ENCODE results near the gene PAPSS2.
"Not testable (repeated sequence)": the region's sequence is repeated elsewhere in the genome, so short reads cannot be mapped to it uniquely, and the experiment has no call there.

PAPSS2 gene

GRCh38 chr10:87642486-87642885 lies 17.2 kb upstream of the PAPSS2 start:
- DNase-seq (ENCODE audit: low read depth in 1 of 2, low spot score in 1 of 2) = no peak

- no peak for DNase-seq (ENCODE audit: low read depth in 1 of 2, low spot score in 1 of 2)
Observed at GRCh38 chr10:87642988-87643387, 16.7 kb upstream of the PAPSS2 start.

- no peak for DNase-seq (ENCODE audit: low read depth in 1 of 2, low spot score in 1 of 2)
Observed at GRCh38 chr10:87643920-87644319, 15.8 kb upstream of the PAPSS2 start.

GRCh38 chr10:87644500-87644899 lies 15.2 kb upstream of the PAPSS2 start:
- not testable (repeated sequence) for DNase-seq (ENCODE audit: low read depth in 1 of 2, low spot score in 1 of 2)

- DNase-seq (ENCODE audit: low read depth in 1 of 2, low spot score in 1 of 2) = no peak
Observed at GRCh38 chr10:87646192-87646909, 13.3 kb upstream of the PAPSS2 start.

- no peak for DNase-seq (ENCODE audit: low read depth in 1 of 2, low spot score in 1 of 2)
Observed at GRCh38 chr10:87646935-87647334, 12.7 kb upstream of the PAPSS2 start.

GRCh38 chr10:87650838-87651589 lies 8.7 kb upstream of the PAPSS2 start:
- DNase-seq (ENCODE audit: low read depth in 1 of 2, low spot score in 1 of 2) = no peak

- DNase-seq (ENCODE audit: low read depth in 1 of 2, low spot score in 1 of 2) = no peak
Observed at GRCh38 chr10:87651801-87652200, 7.9 kb upstream of the PAPSS2 start.

- no peak for DNase-seq (ENCODE audit: low read depth in 1 of 2, low spot score in 1 of 2)
Observed at GRCh38 chr10:87652261-87652660, 7.4 kb upstream of the PAPSS2 start.

GRCh38 chr10:87654212-87654611 lies 5.5 kb upstream of the PAPSS2 start:
- DNase-seq (ENCODE audit: low read depth in 1 of 2, low spot score in 1 of 2) = no peak

- no peak for DNase-seq (ENCODE audit: low read depth in 1 of 2, low spot score in 1 of 2)
Observed at GRCh38 chr10:87656431-87657072, 3.1 kb upstream of the PAPSS2 start.

GRCh38 chr10:87657371-87657770 lies 2.3 kb upstream of the PAPSS2 start:
- no peak for DNase-seq (ENCODE audit: low read depth in 1 of 2, low spot score in 1 of 2)

GRCh38 chr10:87658321-87658795 lies 1.3 kb upstream of the PAPSS2 start:
- no peak for DNase-seq (ENCODE audit: low read depth in 1 of 2, low spot score in 1 of 2)

GRCh38 chr10:87658858-87659555 lies 671 bp upstream of the PAPSS2 start:
- no peak for DNase-seq (ENCODE audit: low read depth in 1 of 2, low spot score in 1 of 2)

GRCh38 chr10:87660484-87661133 lies 931 bp downstream of the PAPSS2 start:
- DNase-seq (ENCODE audit: low read depth in 1 of 2, low spot score in 1 of 2) = no peak

- DNase-seq (ENCODE audit: low read depth in 1 of 2, low spot score in 1 of 2) = no peak
Observed at GRCh38 chr10:87661861-87662785, 2.4 kb downstream of the PAPSS2 start.

GRCh38 chr10:87664276-87664701 lies 4.6 kb downstream of the PAPSS2 start:
- no peak for DNase-seq (ENCODE audit: low read depth in 1 of 2, low spot score in 1 of 2)

GRCh38 chr10:87667493-87667892 lies 7.8 kb downstream of the PAPSS2 start:
- DNase-seq (ENCODE audit: low read depth in 1 of 2, low spot score in 1 of 2) = no peak

- DNase-seq (ENCODE audit: low read depth in 1 of 2, low spot score in 1 of 2) = no peak
Observed at GRCh38 chr10:87668324-87669074, 8.8 kb downstream of the PAPSS2 start.
